ENCODE measurements around the gene SMIM38.

- no peak for TF ChIP-seq SP1 (IDR thresholded peaks at IDR 0.05; ENCODE audit: low read depth)
- TF ChIP-seq POLR2AphosphoS5 (IDR thresholded peaks at IDR 0.05; ENCODE audit: low read depth, low read length) = no peak
- no peak for TF ChIP-seq EZH2 (IDR thresholded peaks at IDR 0.05)
- TF ChIP-seq CTCF (IDR thresholded peaks at IDR 0.05 in 2 of 3, conservative IDR thresholded peaks at IDR 0.05 in 1 of 3; ENCODE audit: borderline replicate concordance in 1 of 3, insufficient read depth in 1 of 3, low read depth in 2 of 3, low read length in 2 of 3) = no peak
- TF ChIP-seq POLR2A (IDR thresholded peaks at IDR 0.05; ENCODE audit: borderline replicate concordance, extremely low read depth, insufficient read depth, insufficient read length) = no peak
- TF ChIP-seq EZH2phosphoT487 (IDR thresholded peaks at IDR 0.05; ENCODE audit: borderline replicate concordance) = no peak
- no peak for TF ChIP-seq RAD21 (IDR thresholded peaks at IDR 0.05; ENCODE audit: low read depth)
- no peak for TF ChIP-seq SRF (IDR thresholded peaks at IDR 0.05; ENCODE audit: low read depth)
- TF ChIP-seq YY1 (IDR thresholded peaks at IDR 0.05; ENCODE audit: extremely low read depth, insufficient replicate concordance, low read depth, low read length) = no peak
Observed at GRCh38 chr11:69153661-69154060, 2.1 kb upstream of the SMIM38 start.
